Motor neuron (in vitro differentiated cells): ENCODE measurements around the gene C20orf173. TPM values are rescaled to one million over a fixed set of nuclear protein-coding genes. Genes with fewer than 3 reads are reported as not detected.
"Not testable (repeated sequence)": the region's sequence is repeated elsewhere in the genome, so short reads cannot be mapped to it uniquely, and the experiment has no call there.

Source experiments
- ATAC-seq, 8 experiments: fragments of 200-7000 bp; cut with Tn5 transposase; replicated peaks in 6 of 8; 2 replicates each; pipeline ENCODE4 v1.8.0; 2021; ENCODE audit warnings: mild to moderate bottlenecking in 8 of 8, moderate library complexity in 8 of 8
- H3K27ac ChIP-seq, 2 donors: fragments of 250-450 bp; sonication (Bioruptor Pico); 2 replicates each; pipeline ENCODE4 v1.9.0; 2021; ENCODE audit warnings: antibody characterized with exemption in 2 of 2, mild to moderate bottlenecking in 2 of 2, moderate library complexity in 1 of 2
- H3K4me1 ChIP-seq, 2 donors: fragments of 250-450 bp; sonication (Bioruptor Pico); replicated peaks in 1 of 2; 2 replicates each; pipeline ENCODE4 v1.6.1; 2021; ENCODE audit warnings: antibody characterized with exemption in 2 of 2, mild to moderate bottlenecking in 2 of 2, moderate library complexity in 1 of 2
- H3K4me3 ChIP-seq, 5 donors: fragments of 250-450 bp; sonication (Bioruptor Pico); 2 replicates each; pipeline ENCODE4 v1.9.0; 2021; ENCODE audit warnings: antibody characterized with exemption in 5 of 5, mild to moderate bottlenecking in 5 of 5, moderate library complexity in 4 of 5
- WGBS, 10 experiments: fragments of 450-650 bp; shearing (Covaris generic); methylation state at CpG; one replicate each; pipeline ENCODE4 v1.0.0; 2022; 5-methylcytosine and 5-hydroxymethylcytosine counted together
- in situ Hi-C, 9 experiments: fragments of 400-800 bp; cut with MboI; loops; one replicate each; pipeline ENCODE4 v1.15.0; 2021; ENCODE audit warnings: low sequenced_read_pairs in 9 of 9, low pct_unique_long_range_greater_than_20kb in 2 of 9; ENCODE audit not compliant: unreplicated experiment in 9 of 9
- total RNA-seq, 8 experiments: library from RNA; unstranded; fragments of 300-600 nt; gene quantifications; 2 replicates each; pipeline versions ENCODE4 v1.2.3 to v1.2.4, GENCODE V29; 2022

C20orf173 gene
- total RNA-seq, 8 experiments from 2014 or later, result 0.31 TPM; not detected in 7

GRCh38 chr20:35541783-35542662, 12.6 kb upstream of the C20orf173 start, which contains the start of gene ERGIC3:
ERGIC3 (plus strand) TSS chr20:35542078; CDS start chr20:35542098, 20 bp downstream.
- Histone ChIP-seq H3K4me3 (peak within 1 kb of the TSS; percentile 65 to 99 (median 94)), H3K27ac (peak within 1 kb of the TSS; percentile 93 to 95), H3K4me1 (peaks cover 5 to 8% of the 10 kb centered on the region in 2 donors)
- 0 to 1% (median 0%) methylated on average over 1 to 10 of the region's 57 CpGs; no CpG with 5 or more reads in 5 of the 10 experiments for WGBS, 10 experiments
- in situ Hi-C loops, result no loop called here
- peak; percentile 82 to 98 (median 94) for ATAC-seq

DNA sequence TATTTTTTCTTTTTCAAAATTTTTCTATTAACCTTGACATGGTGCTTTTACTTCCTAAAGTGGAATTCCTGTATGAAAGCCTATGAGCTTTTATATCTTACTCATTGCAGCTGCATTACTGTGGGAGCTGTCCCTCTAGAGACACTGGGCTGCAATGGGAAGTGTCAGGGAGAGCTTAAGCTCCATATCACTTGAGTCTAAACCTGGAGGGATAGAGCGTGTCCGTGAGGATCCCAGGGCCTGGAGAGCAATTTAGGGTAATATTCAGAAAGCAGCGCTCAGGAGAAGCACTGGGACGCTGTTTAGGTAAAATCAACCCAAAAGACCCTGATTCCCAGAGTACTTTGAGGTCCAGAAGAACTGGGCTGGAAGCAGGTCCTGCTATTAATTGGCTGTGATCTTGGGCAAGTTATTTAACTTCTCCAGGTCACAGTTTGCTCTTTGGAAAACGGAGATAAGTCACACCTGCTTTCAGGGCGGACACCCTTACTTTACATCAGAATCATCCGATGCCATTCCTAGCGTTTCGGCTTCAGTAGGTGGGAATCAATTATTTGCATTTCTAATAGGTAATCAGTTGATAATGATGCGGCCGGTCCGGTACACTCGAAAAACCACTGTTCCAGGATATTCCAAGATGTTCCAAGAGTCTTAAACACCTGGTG, 11.8 kb upstream of the C20orf173 start:
- in situ Hi-C loops, result no loop called here
- H3K4me1 ChIP-seq, result peaks cover 5 to 8% of the 10 kb centered on the region in 2 donors
- ATAC-seq, result no peak
- 7 to 46% (median 23%) methylated on average over 3 to 11 of the region's 13 CpGs; no CpG with 5 or more reads in 1 of the 10 experiments for WGBS, 10 experiments
- no peak overlapping the region for H3K27ac ChIP-seq
- H3K4me3 ChIP-seq, result peak overlapping the region; percentile 65 to 99 (median 94)

GRCh38 chr20:35539756-35540212, 10.3 kb upstream of the C20orf173 start:
- Histone ChIP-seq H3K27ac (no peak overlapping the region), H3K4me1 (peaks cover 5 to 8% of the 10 kb centered on the region in 2 donors), H3K4me3 (peak overlapping the region; percentile 10 to 35 (median 15))
- peak in 5 of 8 experiments; percentile 39 to 82 (median 56) for ATAC-seq
- in situ Hi-C loops, result no loop called here
- WGBS, 10 experiments, result 0 to 91% (median 63%) methylated on average over 1 to 11 of the region's 11 CpGs

GRCh38 chr20:35527122-35527769, 2.2 kb downstream of the C20orf173 start:
- in situ Hi-C loops, result no loop called here
- H3K4me1 ChIP-seq, result peaks cover 0 to 4% of the 10 kb centered on the region in 2 donors
- peak in 5 of 8 experiments; percentile 45 to 86 (median 63) for ATAC-seq
- no peak overlapping the region for H3K4me3 ChIP-seq
- 50 to 98% (median 72%) methylated on average over 1 to 8 of the region's 12 CpGs; no CpG with 5 or more reads in 3 of the 10 experiments for WGBS, 10 experiments
- H3K27ac ChIP-seq, result no peak overlapping the region

DNA sequence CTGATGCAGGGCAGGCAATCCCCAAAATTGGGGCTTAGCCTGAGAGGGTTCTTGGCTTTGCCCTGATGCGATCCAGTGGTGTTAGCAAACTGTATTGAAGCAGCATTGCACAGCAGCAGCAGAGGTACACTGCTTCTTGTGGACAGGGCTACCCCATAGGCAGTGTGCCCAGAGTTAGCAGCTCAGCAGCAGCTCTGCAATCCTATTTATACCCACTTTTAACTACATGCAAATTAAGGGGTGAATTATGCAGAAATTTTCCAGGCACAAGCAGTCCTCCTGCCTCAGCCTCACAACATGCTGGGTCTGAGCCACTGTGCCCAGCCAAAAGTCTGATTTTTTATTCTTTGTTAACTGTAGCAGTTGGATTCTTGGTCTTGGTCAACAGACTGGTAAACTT, 3.8 kb downstream of the C20orf173 start:
- Histone ChIP-seq H3K4me3 (no peak overlapping the region), H3K27ac (no peak overlapping the region), H3K4me1 (peaks cover 0 to 4% of the 10 kb centered on the region in 2 donors)
- WGBS, 10 experiments, result 83 to 100% (median 100%) methylated on average over 1 of the region's 1 CpG; no CpG with 5 or more reads in 6 of the 10 experiments
- in situ Hi-C loops, result no loop called here
- ATAC-seq, result peak in 2 of 8 experiments; percentile 69 to 70

DNA sequence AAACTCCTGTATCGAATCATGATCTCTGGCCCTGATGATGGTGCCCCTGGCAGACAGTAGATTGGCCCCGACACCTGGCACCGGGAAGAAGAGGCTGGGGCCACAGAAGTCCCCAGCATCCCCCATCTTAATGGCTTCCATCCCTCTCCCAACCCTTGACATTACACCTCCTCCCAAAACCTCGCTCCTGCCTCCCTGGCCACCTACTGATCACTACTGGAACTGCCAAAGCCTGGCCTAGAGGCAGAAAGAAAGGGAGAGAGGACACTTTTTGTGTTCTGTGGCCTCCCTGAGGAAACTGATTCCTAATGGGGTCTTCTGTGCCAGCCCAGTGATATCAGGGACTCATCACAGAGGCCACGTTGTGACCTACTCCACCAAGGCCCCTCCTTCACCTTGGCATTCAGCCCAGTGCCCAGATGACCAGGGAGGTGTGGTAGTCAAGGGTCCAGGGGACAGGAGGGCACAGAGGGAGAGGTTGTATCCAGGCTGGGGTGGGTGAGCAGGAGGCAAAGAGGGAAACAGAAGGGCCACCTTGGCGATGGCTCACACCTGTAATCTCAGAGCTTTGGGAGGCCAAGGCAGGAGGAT, 6.1 kb downstream of the C20orf173 start:
- in situ Hi-C loops, result loop anchor here in 1 of 9 experiments (25.0 kb wide), 1 partner anchor 164 kb away; the partner anchor contains the start of genes NFS1 and ROMO1
- peaks cover 0 to 4% of the 10 kb centered on the region in 2 donors for H3K4me1 ChIP-seq
- H3K27ac ChIP-seq, result no peak overlapping the region
- peak in 3 of 8 experiments; percentile 48 to 70 (median 65) for ATAC-seq
- WGBS, 10 experiments, result 27 to 86% (median 80%) methylated on average over 1 to 5 of the region's 6 CpGs; no CpG with 5 or more reads in 5 of the 10 experiments
- no peak overlapping the region for H3K4me3 ChIP-seq

- WGBS, 10 experiments, result 47 to 100% (median 83%) methylated on average over 1 to 9 of the region's 9 CpGs
- no peak overlapping the region for H3K4me3 ChIP-seq
- in situ Hi-C loops, result loop anchor here in 1 of 9 experiments (25.0 kb wide), 1 partner anchor 168 kb away; the partner anchor contains the start of genes NFS1 and ROMO1
- no peak overlapping the region for H3K27ac ChIP-seq
- no peaks in the 10 kb centered on the region for H3K4me1 ChIP-seq
- no peak for ATAC-seq
Observed at GRCh38 chr20:35518955-35519354, 10.5 kb downstream of the C20orf173 start.

DNA sequence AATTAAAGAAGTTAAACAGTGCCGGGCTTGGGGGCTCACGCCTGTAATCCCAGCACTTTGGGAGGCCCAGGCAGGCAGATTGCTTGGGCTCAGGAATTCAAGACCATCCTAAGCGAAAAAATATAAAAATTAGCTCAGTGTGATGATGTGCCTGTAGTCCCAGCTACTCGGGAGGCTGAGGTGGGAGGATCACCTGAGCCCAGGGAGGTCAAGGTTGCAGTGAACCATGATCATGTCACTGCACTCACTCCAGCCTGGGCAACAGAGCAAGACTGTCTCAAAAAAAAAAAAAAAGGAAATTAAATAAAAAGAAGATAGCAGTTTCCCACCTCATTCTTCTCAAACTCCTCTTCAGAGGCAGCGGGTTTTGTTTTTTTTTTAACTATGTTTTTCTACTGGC, 11.7 kb downstream of the C20orf173 start:
- ATAC-seq, H3K4me3 ChIP-seq, H3K27ac ChIP-seq, H3K4me1 ChIP-seq: not testable (repeated sequence)
- in situ Hi-C loops, result loop anchor here in 1 of 9 experiments (25.0 kb wide), 1 partner anchor 170 kb away; the partner anchor contains the start of genes NFS1 and ROMO1
- 60 to 100% (median 80%) methylated on average over 1 to 5 of the region's 5 CpGs; no CpG with 5 or more reads in 1 of the 10 experiments for WGBS, 10 experiments

DNA sequence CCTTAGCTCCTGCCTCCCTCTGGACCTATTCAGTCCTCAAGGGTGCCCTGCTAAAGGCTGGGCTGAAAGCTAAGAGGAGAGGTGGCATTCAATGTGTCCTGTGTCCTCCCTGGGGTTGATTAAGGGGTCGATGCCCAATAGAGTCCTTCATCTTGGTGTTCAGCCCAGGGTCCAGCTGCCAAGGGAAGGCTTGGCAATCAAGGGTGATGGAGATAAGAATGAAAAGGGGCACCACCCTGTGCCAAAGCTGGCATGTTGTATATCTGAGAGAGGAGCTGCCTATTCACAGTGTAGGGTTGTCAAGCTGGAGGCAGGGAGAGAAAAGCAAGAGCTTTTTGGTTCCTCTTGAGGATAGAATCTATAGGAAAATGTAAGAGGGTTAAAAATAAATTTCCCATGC, 12.3 kb downstream of the C20orf173 start:
- ATAC-seq, result no peak
- Histone ChIP-seq H3K4me3 (no peak overlapping the region), H3K27ac (no peak overlapping the region), H3K4me1 (no peaks in the 10 kb centered on the region)
- WGBS, 10 experiments, result 40 to 100% (median 100%) methylated on average over 1 of the region's 1 CpG; no CpG with 5 or more reads in 7 of the 10 experiments
- in situ Hi-C loops, result loop anchor here in 1 of 9 experiments (25.0 kb wide), 1 partner anchor 170 kb away; the partner anchor contains the start of genes NFS1 and ROMO1

- in situ Hi-C loops, result loop anchor here in 1 of 9 experiments (25.0 kb wide), 1 partner anchor 171 kb away; the partner anchor contains the start of genes NFS1 and ROMO1
- peak in 4 of 8 experiments; percentile 32 to 92 (median 66) for ATAC-seq
- WGBS, 10 experiments, result 29 to 100% (median 60%) methylated on average over 1 to 2 of the region's 3 CpGs; no CpG with 5 or more reads in 3 of the 10 experiments
- H3K4me1 ChIP-seq, result no peaks in the 10 kb centered on the region
- no peak overlapping the region for H3K4me3 ChIP-seq
- no peak overlapping the region for H3K27ac ChIP-seq
Observed at GRCh38 chr20:35515949-35516645, 13.4 kb downstream of the C20orf173 start.

GRCh38 chr20:35515341-35515740, 14.1 kb downstream of the C20orf173 start:
- Histone ChIP-seq H3K4me3 (no peak overlapping the region), H3K4me1 (no peaks in the 10 kb centered on the region), H3K27ac (no peak overlapping the region)
- no peak for ATAC-seq
- WGBS, 10 experiments, result 93 to 100% (median 100%) methylated on average over 1 to 2 of the region's 4 CpGs; no CpG with 5 or more reads in 7 of the 10 experiments
- in situ Hi-C loops, result loop anchor here in 1 of 9 experiments (25.0 kb wide), 1 partner anchor 172 kb away; the partner anchor contains the start of genes NFS1 and ROMO1
